K562 (cell line): ENCODE results near the gene OLFML2B. TPM values are rescaled to one million over a fixed set of nuclear protein-coding genes. Genes with fewer than 3 reads are reported as not detected.

ENCODE experiments used
- BDP1 ChIP-seq: IDR thresholded peaks from 3 replicates; pipeline ENCODE4 v1.6.1; 2011; ENCODE audit not compliant: insufficient read length, insufficient read depth
- BRD4 ChIP-seq: fragments of 200-600 bp; sonication (generic); IDR thresholded peaks from 2 replicates; pipeline ENCODE4 v1.6.1; 2017; ENCODE audit warnings: inconsistent platforms
- DPF2 ChIP-seq: fragments of 450-650 bp; IDR thresholded peaks from 2 replicates; pipeline ENCODE4 v1.6.1; 2016
- ELF2 ChIP-seq: fragments of 250-450 bp; sonication (Bioruptor Pico); IDR thresholded peaks from 2 replicates; pipeline ENCODE4 v1.5.0; 2021; ENCODE audit warnings: mild to moderate bottlenecking
- ETS2 ChIP-seq: IDR thresholded peaks from 2 replicates; pipeline ENCODE4 v1.6.1; 2016; ENCODE audit warnings: borderline replicate concordance, missing genetic modification characterization, mild to moderate bottlenecking, moderate library complexity, missing compliant biosample characterization; ENCODE audit not compliant: poor library complexity, severe bottlenecking
- FOXM1 ChIP-seq, 2 experiments: fragments of 450-650 bp in 1 of 2; sonication (generic) in 1 of 2; formaldehyde crosslinking in 1 of 2; IDR thresholded peaks; 2 replicates each; pipeline versions ENCODE4 v1.6.1 to v1.9.0; 2017 to 2022; ENCODE audit warnings: low read depth in 2 of 2, mild to moderate bottlenecking in 2 of 2, missing genetic modification reagents in 1 of 2, moderate library complexity in 1 of 2
- JUND ChIP-seq, 2 experiments: IDR thresholded peaks; 2 replicates in 1 of 2; 3 replicates in 1 of 2; pipeline ENCODE4 v1.6.1; 2011; ENCODE audit warnings: borderline replicate concordance in 2 of 2, low read depth in 2 of 2, low read length in 2 of 2, improper control_type of control experiment in 1 of 2, missing biosample characterization in 1 of 2, missing genetic modification characterization in 1 of 2, missing genetic modification reagents in 1 of 2
- LCOR ChIP-seq: sonication (generic); formaldehyde crosslinking; IDR thresholded peaks from 2 replicates; pipeline ENCODE4 v1.8.0; 2022; ENCODE audit warnings: mild to moderate bottlenecking, missing genetic modification reagents
- NCOR1 ChIP-seq: fragments of 450-650 bp; IDR thresholded peaks from 2 replicates; pipeline ENCODE4 v1.6.1; 2016; ENCODE audit warnings: mild to moderate bottlenecking, moderate library complexity
- SMARCC2 ChIP-seq: fragments of 450-650 bp; IDR thresholded peaks from 2 replicates; pipeline ENCODE4 v1.6.1; 2017; ENCODE audit warnings: antibody characterized with exemption, moderate library complexity, mild to moderate bottlenecking, low read depth
- TAF1 ChIP-seq: IDR thresholded peaks from 2 replicates; pipeline ENCODE4 v1.6.1; 2011; ENCODE audit warnings: mild to moderate bottlenecking, low read length, moderate library complexity; ENCODE audit not compliant: insufficient read depth, control insufficient read depth, severe bottlenecking; ENCODE audit errors: extremely low read depth
- TEAD4 ChIP-seq, 2 experiments: sonication (generic) in 1 of 2; formaldehyde crosslinking in 1 of 2; IDR thresholded peaks; 2 replicates each; pipeline versions ENCODE4 v1.6.1 to v1.8.0; 2012 to 2022; ENCODE audit warnings: borderline replicate concordance in 1 of 2, inconsistent platforms in 1 of 2, low read length in 1 of 2, mild to moderate bottlenecking in 1 of 2, missing genetic modification reagents in 1 of 2
- XRCC5 ChIP-seq: fragments of 200-400 bp; formaldehyde crosslinking; IDR thresholded peaks from 2 replicates; pipeline ENCODE4 v1.6.1; 2017; ENCODE audit warnings: low read depth, mild to moderate bottlenecking, low read length
- polyA plus RNA-seq, 8 experiments: library from polyadenylated mRNA; depleted of rRNA in 4 of 8; stranded (reverse) in 5 of 8; unstranded in 3 of 8; fragments of >200 nt; fragmentation: Nextera tagmentation in 2 of 8; fragmentation: Illumina TruSeq in 1 of 8; extraction: Ambion mirVana in 2 of 8; extraction: Trizol in 1 of 8; gene quantifications; 2 replicates each; pipeline versions ENCODE4 v1.2.1 to v1.2.3, GENCODE V29; 2011 to 2014; ENCODE audit warnings: inconsistent platforms in 1 of 8, missing spikeins in 1 of 8
- total RNA-seq, 7 experiments: library from RNA; depleted of rRNA in 6 of 7; stranded (reverse); fragments of >200 nt in 6 of 7; fragmentation: Illumina TruSeq in 2 of 7; extraction: Trizol in 2 of 7; gene quantifications; 2 replicates each; pipeline versions ENCODE4 v1.2.1 to v1.2.3, GENCODE V29; 2011 to 2021; ENCODE audit warnings: low replicate concordance in 1 of 7
- TF ChIP-seq, protein P1 (sequence below): fragments of 450-650 bp; formaldehyde crosslinking; IDR thresholded peaks from 2 replicates; pipeline ENCODE4 v1.4.0; 2020; ENCODE audit warnings: mild to moderate bottlenecking
- TF ChIP-seq, protein P2 (sequence below): sonication (generic); formaldehyde crosslinking; IDR thresholded peaks from 2 replicates; pipeline ENCODE4 v1.5.0; 2020; ENCODE audit warnings: missing genetic modification reagents
- TF ChIP-seq, protein P3 (sequence below), 3 experiments: fragments of 200-800 bp in 1 of 3; fragments of 250-450 bp in 1 of 3; fragments of 450-650 bp in 1 of 3; sonication (Bioruptor Pico) in 1 of 3; sonication (Bioruptor generic) in 1 of 3; formaldehyde crosslinking in 1 of 3; IDR thresholded peaks; 2 replicates each; pipeline versions ENCODE4 v1.6.1 to v1.8.0; 2016 to 2022; ENCODE audit warnings: mild to moderate bottlenecking in 2 of 3, missing genetic modification characterization in 2 of 3, missing compliant biosample characterization in 1 of 3, moderate library complexity in 1 of 3
- TF ChIP-seq, protein P4 (sequence below): fragments of 450-650 bp; IDR thresholded peaks from 2 replicates; pipeline ENCODE4 v1.6.1; 2017; ENCODE audit warnings: antibody characterized with exemption

The OLFML2B gene
- total and polyA plus RNA-seq, 9 of the 15 experiments (the other 6 are each of a cell fraction or from before 2014, with no cell fraction given) = not detected

DNA sequence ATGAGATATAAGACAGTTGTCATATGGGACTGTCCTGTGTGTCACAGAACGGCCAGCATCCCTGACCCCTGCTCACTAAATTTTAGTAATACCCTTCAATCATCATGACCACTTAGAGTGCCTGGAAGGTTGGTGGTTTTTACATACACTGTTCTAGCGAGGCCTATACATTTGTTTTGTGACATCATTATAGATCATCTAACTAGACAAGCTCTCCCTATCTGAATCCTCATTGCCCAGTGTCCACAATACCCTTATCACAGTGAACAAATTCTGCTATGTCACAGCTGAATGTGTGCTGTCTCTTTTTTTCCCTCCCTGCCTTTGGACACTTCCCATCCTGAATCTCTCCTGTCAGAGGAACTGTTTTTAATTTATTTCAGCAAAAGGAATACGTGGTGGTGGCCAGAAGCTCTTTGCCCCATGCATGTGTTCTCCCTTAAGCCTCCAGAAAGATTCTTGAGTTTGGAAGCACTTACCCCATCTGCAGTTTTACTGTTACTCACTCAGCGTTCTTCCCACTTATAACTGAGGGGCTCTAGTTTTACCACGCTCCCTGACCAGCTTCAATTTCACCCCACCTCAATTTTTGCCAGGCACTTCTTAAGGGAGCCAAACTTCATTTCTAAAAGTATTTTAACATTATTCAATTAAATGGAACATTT is 70.3 kb downstream of the OLFML2B start (continued):
- peak; percentile 52; the same call in 1 of the 2 replicates for TF ChIP-seq NCOR1
- TF ChIP-seq ETS2 (tag) = no peak
- peak; percentile 89 for TF ChIP-seq DPF2
- TF ChIP-seq, protein P1, sequence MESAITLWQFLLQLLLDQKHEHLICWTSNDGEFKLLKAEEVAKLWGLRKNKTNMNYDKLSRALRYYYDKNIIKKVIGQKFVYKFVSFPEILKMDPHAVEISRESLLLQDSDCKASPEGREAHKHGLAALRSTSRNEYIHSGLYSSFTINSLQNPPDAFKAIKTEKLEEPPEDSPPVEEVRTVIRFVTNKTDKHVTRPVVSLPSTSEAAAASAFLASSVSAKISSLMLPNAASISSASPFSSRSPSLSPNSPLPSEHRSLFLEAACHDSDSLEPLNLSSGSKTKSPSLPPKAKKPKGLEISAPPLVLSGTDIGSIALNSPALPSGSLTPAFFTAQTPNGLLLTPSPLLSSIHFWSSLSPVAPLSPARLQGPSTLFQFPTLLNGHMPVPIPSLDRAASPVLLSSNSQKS (CRISPR knock-in tag) = no peak
- TF ChIP-seq, protein P2, sequence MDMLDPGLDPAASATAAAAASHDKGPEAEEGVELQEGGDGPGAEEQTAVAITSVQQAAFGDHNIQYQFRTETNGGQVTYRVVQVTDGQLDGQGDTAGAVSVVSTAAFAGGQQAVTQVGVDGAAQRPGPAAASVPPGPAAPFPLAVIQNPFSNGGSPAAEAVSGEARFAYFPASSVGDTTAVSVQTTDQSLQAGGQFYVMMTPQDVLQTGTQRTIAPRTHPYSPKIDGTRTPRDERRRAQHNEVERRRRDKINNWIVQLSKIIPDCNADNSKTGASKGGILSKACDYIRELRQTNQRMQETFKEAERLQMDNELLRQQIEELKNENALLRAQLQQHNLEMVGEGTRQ (CRISPR knock-in tag) = no peak
- no peak for TF ChIP-seq BRD4
- TF ChIP-seq BDP1 = no peak
- TF ChIP-seq, protein P3, sequence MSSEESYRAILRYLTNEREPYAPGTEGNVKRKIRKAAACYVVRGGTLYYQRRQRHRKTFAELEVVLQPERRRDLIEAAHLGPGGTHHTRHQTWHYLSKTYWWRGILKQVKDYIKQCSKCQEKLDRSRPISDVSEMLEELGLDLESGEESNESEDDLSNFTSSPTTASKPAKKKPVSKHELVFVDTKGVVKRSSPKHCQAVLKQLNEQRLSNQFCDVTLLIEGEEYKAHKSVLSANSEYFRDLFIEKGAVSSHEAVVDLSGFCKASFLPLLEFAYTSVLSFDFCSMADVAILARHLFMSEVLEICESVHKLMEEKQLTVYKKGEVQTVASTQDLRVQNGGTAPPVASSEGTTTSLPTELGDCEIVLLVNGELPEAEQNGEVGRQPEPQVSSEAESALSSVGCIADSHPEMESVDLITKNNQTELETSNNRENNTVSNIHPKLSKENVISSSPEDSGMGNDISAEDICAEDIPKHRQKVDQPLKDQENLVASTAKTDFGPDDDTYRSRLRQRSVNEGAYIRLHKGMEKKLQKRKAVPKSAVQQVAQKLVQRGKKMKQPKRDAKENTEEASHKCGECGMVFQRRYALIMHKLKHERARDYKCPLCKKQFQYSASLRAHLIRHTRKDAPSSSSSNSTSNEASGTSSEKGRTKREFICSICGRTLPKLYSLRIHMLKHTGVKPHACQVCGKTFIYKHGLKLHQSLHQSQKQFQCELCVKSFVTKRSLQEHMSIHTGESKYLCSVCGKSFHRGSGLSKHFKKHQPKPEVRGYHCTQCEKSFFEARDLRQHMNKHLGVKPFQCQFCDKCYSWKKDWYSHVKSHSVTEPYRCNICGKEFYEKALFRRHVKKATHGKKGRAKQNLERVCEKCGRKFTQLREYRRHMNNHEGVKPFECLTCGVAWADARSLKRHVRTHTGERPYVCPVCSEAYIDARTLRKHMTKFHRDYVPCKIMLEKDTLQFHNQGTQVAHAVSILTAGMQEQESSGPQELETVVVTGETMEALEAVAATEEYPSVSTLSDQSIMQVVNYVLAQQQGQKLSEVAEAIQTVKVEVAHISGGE (CRISPR knock-in tag; IDR thresholded peaks at IDR 0.05) = peak in 1 of 3 experiments; percentile 70; a peak in 2 of 6 replicates
- TF ChIP-seq LCOR (CRISPR knock-in tag) = no peak
- peak; percentile 70; the same call in 1 of the 2 replicates for TF ChIP-seq JUND (IDR thresholded peaks at IDR 0.05; ENCODE audit: borderline replicate concordance, low read depth, low read length)
- TF ChIP-seq JUND (tag; IDR thresholded peaks at IDR 0.05; ENCODE audit: borderline replicate concordance, low read depth, low read length) = peak; percentile 62; the same call in 2 of the 3 replicates
- no peak for TF ChIP-seq XRCC5
- TF ChIP-seq FOXM1 (IDR thresholded peaks at IDR 0.05; ENCODE audit: low read depth) = no peak
- TF ChIP-seq FOXM1 (CRISPR knock-in tag; IDR thresholded peaks at IDR 0.05; ENCODE audit: low read depth) = no peak
- no peak for TF ChIP-seq TAF1
- TF ChIP-seq TEAD4 (IDR thresholded peaks at IDR 0.05; ENCODE audit: low read length) = peak; percentile 55; the same call in 1 of the 2 replicates
- TF ChIP-seq TEAD4 (CRISPR knock-in tag; IDR thresholded peaks at IDR 0.05; ENCODE audit: borderline replicate concordance) = no peak
- TF ChIP-seq SMARCC2 = no peak; the same call in 1 of the 2 replicates
- TF ChIP-seq ELF2 = no peak
- TF ChIP-seq, protein P4, sequence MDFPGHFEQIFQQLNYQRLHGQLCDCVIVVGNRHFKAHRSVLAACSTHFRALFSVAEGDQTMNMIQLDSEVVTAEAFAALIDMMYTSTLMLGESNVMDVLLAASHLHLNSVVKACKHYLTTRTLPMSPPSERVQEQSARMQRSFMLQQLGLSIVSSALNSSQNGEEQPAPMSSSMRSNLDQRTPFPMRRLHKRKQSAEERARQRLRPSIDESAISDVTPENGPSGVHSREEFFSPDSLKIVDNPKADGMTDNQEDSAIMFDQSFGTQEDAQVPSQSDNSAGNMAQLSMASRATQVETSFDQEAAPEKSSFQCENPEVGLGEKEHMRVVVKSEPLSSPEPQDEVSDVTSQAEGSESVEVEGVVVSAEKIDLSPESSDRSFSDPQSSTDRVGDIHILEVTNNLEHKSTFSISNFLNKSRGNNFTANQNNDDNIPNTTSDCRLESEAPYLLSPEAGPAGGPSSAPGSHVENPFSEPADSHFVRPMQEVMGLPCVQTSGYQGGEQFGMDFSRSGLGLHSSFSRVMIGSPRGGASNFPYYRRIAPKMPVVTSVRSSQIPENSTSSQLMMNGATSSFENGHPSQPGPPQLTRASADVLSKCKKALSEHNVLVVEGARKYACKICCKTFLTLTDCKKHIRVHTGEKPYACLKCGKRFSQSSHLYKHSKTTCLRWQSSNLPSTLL = no peak
